Peyer's patch (tissue), 4 donors: ENCODE data around the gene EFHC1.

ENCODE experiments used
- POLR2A ChIP-seq, 2 donors: fragments of 450-650 bp; IDR thresholded peaks; one replicate each; pipeline ENCODE4 v1.5.1; 2017; ENCODE audit warnings: antibody characterized with exemption in 2 of 2, mild to moderate bottlenecking in 2 of 2, moderate library complexity in 2 of 2
- TF ChIP-seq, protein P1 (sequence below), 6 experiments: fragments of 450-650 bp in 4 of 6; fragments of 200-600 bp in 2 of 6; sonication (generic) in 1 of 6; IDR thresholded peaks; one replicate each; pipeline ENCODE4 v1.5.1; 2017 to 2019; ENCODE audit warnings: antibody characterized with exemption in 6 of 6, mild to moderate bottlenecking in 3 of 6, moderate library complexity in 1 of 6

DNA sequence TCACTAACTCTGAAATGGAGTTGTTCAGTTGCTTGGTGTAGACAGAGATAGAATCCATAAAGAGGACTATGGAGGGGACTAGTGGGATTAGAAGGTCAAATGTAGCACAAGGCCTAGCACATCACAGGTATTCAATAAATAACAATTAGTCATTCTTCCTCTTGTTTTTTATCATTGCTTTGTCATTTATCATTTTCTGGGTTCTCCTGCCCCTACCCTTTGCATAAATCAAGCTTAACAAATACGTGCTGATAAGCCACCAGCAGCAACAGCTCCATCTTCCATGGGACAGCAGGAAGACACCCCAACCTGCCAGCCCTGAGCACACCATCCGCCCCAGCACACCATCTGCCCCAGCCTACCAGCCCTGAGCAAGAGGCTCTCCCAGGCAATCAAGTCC, 133.6 kb downstream of the EFHC1 start:
- TF ChIP-seq, protein P1, sequence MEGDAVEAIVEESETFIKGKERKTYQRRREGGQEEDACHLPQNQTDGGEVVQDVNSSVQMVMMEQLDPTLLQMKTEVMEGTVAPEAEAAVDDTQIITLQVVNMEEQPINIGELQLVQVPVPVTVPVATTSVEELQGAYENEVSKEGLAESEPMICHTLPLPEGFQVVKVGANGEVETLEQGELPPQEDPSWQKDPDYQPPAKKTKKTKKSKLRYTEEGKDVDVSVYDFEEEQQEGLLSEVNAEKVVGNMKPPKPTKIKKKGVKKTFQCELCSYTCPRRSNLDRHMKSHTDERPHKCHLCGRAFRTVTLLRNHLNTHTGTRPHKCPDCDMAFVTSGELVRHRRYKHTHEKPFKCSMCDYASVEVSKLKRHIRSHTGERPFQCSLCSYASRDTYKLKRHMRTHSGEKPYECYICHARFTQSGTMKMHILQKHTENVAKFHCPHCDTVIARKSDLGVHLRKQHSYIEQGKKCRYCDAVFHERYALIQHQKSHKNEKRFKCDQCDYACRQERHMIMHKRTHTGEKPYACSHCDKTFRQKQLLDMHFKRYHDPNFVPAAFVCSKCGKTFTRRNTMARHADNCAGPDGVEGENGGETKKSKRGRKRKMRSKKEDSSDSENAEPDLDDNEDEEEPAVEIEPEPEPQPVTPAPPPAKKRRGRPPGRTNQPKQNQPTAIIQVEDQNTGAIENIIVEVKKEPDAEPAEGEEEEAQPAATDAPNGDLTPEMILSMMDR (IDR thresholded peaks at IDR 0.05) = no peak
- no peak for TF ChIP-seq POLR2A (IDR thresholded peaks at IDR 0.05)
